GM23338 (cell line): Measurements from ENCODE around the gene FANCG. TPM values are rescaled to one million over a fixed set of nuclear protein-coding genes. Genes with fewer than 3 reads are reported as not detected.

Source experiments
- ATAC-seq: fragments of 200-7000 bp; cut with Tn5 transposase; 3 replicates; pipeline ENCODE4 v1.9.1; 2020
- DNase-seq: peaks from one replicate; pipeline ENCODE4 v3.0.0-alpha.2; 2015; ENCODE audit warnings: low spot score
- H2AFZ ChIP-seq: fragments of 200-600 bp; sonication (generic); 2 replicates; pipeline ENCODE4 v1.8.0; 2016; ENCODE audit warnings: antibody characterized with exemption, mild to moderate bottlenecking, moderate library complexity
- H3F3A ChIP-seq: fragments of 200-600 bp; sonication (generic); replicated peaks from 2 replicates; pipeline ENCODE4 v1.8.0; 2017; ENCODE audit warnings: antibody characterized with exemption, mixed run types, low read depth
- H3K27ac ChIP-seq: fragments of 200-600 bp; sonication (generic); 2 replicates; pipeline ENCODE4 v1.6.1; 2016; ENCODE audit warnings: low read depth
- H3K27me3 ChIP-seq: fragments of 200-600 bp; sonication (generic); 2 replicates; pipeline ENCODE4 v1.8.0; 2016; ENCODE audit warnings: mild to moderate bottlenecking, mixed run types, moderate library complexity; ENCODE audit not compliant: insufficient read depth
- H3K36me3 ChIP-seq: fragments of 200-600 bp; sonication (generic); 2 replicates; pipeline ENCODE4 v1.8.0; 2016; ENCODE audit warnings: mild to moderate bottlenecking; ENCODE audit not compliant: insufficient read depth
- H3K4me1 ChIP-seq: fragments of 200-600 bp; sonication (generic); 2 replicates; pipeline ENCODE4 v1.8.0; 2016; ENCODE audit warnings: mild to moderate bottlenecking, moderate library complexity; ENCODE audit not compliant: insufficient read depth
- H3K4me2 ChIP-seq: fragments of 200-600 bp; sonication (generic); 2 replicates; pipeline ENCODE4 v1.7.1; 2017; ENCODE audit warnings: mixed run types
- H3K4me3 ChIP-seq: fragments of 200-600 bp; sonication (generic); 2 replicates; pipeline ENCODE4 v1.6.1; 2016; ENCODE audit warnings: mixed run types
- H3K79me2 ChIP-seq: fragments of 200-600 bp; sonication (generic); replicated peaks from 2 replicates; pipeline ENCODE4 v1.8.0; 2017; ENCODE audit warnings: mild to moderate bottlenecking; ENCODE audit not compliant: insufficient read depth
- H3K9me2 ChIP-seq: fragments of 200-600 bp; sonication (generic); 2 replicates; pipeline ENCODE4 v1.8.0; 2017; ENCODE audit not compliant: insufficient read depth
- H4K20me1 ChIP-seq: fragments of 200-600 bp; sonication (generic); replicated peaks from 2 replicates; pipeline ENCODE4 v1.8.0; 2017; ENCODE audit warnings: mild to moderate bottlenecking; ENCODE audit not compliant: insufficient read depth
- H3K27ac Mint-ChIP-seq: 2 replicates; pipeline ENCODE4 v1.8.0; 2020; ENCODE audit warnings: inconsistent platforms, mild to moderate bottlenecking, moderate library complexity, mixed read lengths
- H3K27me3 Mint-ChIP-seq: 3 replicates; pipeline ENCODE4 v1.8.0; 2022; ENCODE audit warnings: low read depth, mild to moderate bottlenecking, moderate library complexity, mixed read lengths, inconsistent platforms; ENCODE audit not compliant: insufficient read depth, poor library complexity
- H3K36me3 Mint-ChIP-seq: 3 replicates; pipeline ENCODE4 v1.8.0; 2021; ENCODE audit warnings: low read depth, mild to moderate bottlenecking, inconsistent platforms, moderate library complexity, mixed read lengths
- H3K4me1 Mint-ChIP-seq: 3 replicates; pipeline ENCODE4 v1.8.0; 2020; ENCODE audit warnings: mild to moderate bottlenecking, inconsistent platforms, mixed read lengths
- H3K4me3 Mint-ChIP-seq: 3 replicates; pipeline ENCODE4 v1.8.0; 2021; ENCODE audit warnings: moderate library complexity, mild to moderate bottlenecking, inconsistent platforms, mixed read lengths
- H3K9me3 Mint-ChIP-seq: 3 replicates; pipeline ENCODE4 v1.8.0; 2020; ENCODE audit warnings: moderate library complexity, mild to moderate bottlenecking, inconsistent platforms, mixed read lengths
- CREB1 ChIP-seq: fragments of 250-450 bp; sonication (Bioruptor Pico); IDR thresholded peaks from 2 replicates; pipeline ENCODE4 v1.5.0; 2020; ENCODE audit warnings: low read depth, mild to moderate bottlenecking, moderate library complexity
- CTCF ChIP-seq, 2 experiments: fragments of 200-600 bp in 1 of 2; sonication (generic) in 1 of 2; conservative IDR thresholded peaks; 2 replicates each; pipeline versions ENCODE4 v1.5.1 to v1.6.1; 2016 to 2017; ENCODE audit warnings: antibody characterized with exemption in 2 of 2, low read depth in 2 of 2, mild to moderate bottlenecking in 2 of 2, moderate library complexity in 1 of 2
- ETS1 ChIP-seq: IDR thresholded peaks from 2 replicates; pipeline ENCODE4 v1.6.1; 2016; ENCODE audit warnings: antibody characterized with exemption
- EZH2 ChIP-seq: fragments of 200-600 bp; sonication (generic); IDR thresholded peaks from one replicate; pipeline ENCODE4 v1.8.0; 2017; ENCODE audit warnings: antibody characterized with exemption, mild to moderate bottlenecking, low read depth; ENCODE audit not compliant: unreplicated experiment
- EZH2phosphoT487 ChIP-seq: fragments of 200-600 bp; sonication (generic); IDR thresholded peaks from one replicate; pipeline ENCODE4 v1.8.1; 2018; ENCODE audit warnings: antibody characterized with exemption; ENCODE audit not compliant: unreplicated experiment
- JUNB ChIP-seq: IDR thresholded peaks from one replicate; pipeline ENCODE4 v1.6.1; 2016; ENCODE audit warnings: antibody characterized with exemption; ENCODE audit not compliant: unreplicated experiment
- NANOG ChIP-seq: IDR thresholded peaks from 2 replicates; pipeline ENCODE4 v1.6.1; 2016; ENCODE audit warnings: antibody characterized with exemption, borderline replicate concordance
- POLR2AphosphoS5 ChIP-seq: IDR thresholded peaks from 2 replicates; pipeline ENCODE4 v1.6.1; 2016; ENCODE audit warnings: antibody characterized with exemption, low read depth
- REST ChIP-seq: IDR thresholded peaks from one replicate; pipeline ENCODE4 v1.6.1; 2018; ENCODE audit warnings: antibody characterized with exemption; ENCODE audit not compliant: unreplicated experiment
- STAT1 ChIP-seq: IDR thresholded peaks from one replicate; pipeline ENCODE4 v1.6.1; 2016; ENCODE audit warnings: antibody characterized with exemption; ENCODE audit not compliant: unreplicated experiment
- ZNF114 ChIP-seq: fragments of 250-450 bp; sonication (Bioruptor Pico); IDR thresholded peaks from 2 replicates; pipeline ENCODE4 v1.5.0; 2020; ENCODE audit warnings: mild to moderate bottlenecking, moderate library complexity
- ZNF331 ChIP-seq: fragments of 250-450 bp; sonication (Bioruptor Pico); IDR thresholded peaks from 2 replicates; pipeline ENCODE4 v1.5.0; 2020; ENCODE audit warnings: low read depth, mild to moderate bottlenecking, moderate library complexity
- ZNF462 ChIP-seq: fragments of 250-450 bp; sonication (Bioruptor Pico); IDR thresholded peaks from 2 replicates; pipeline ENCODE4 v1.5.0; 2020; ENCODE audit warnings: mild to moderate bottlenecking, moderate library complexity
- polyA plus RNA-seq: library from polyadenylated mRNA; unstranded; fragments of >200 nt; fragmentation: Nextera tagmentation; extraction: Ambion mirVana; gene quantifications from 2 replicates; pipeline ENCODE4 v1.2.1, GENCODE V29; 2016
- total RNA-seq: library from RNA; depleted of rRNA; stranded (reverse); fragments of >200 nt; shearing (Covaris generic); gene quantifications from 2 replicates; pipeline ENCODE4 v1.2.3, GENCODE V29; 2014

Gene FANCG
- total and polyA plus RNA-seq, 2 experiments from 2014 or later = 53.8 to 56.2 TPM

- no peak overlapping the region for H3K27ac Mint-ChIP-seq
- H3K27me3 Mint-ChIP-seq = peaks cover 11% of the 10 kb centered on the region
These were observed 5.6 kb downstream of the FANCG start for GRCh38 chr9:35074141-35074540.

More at GRCh38 chr9:35074141-35074540, 5.6 kb downstream of the FANCG start:
- Histone ChIP-seq H3F3A (peaks cover 7% of the 10 kb centered on the region), H2AFZ (no peak overlapping the region), H3K79me2 (peaks cover 48% of the 10 kb centered on the region), H3K9me2 (no peaks in the 10 kb centered on the region), H3K36me3 (peaks cover 3% of the 10 kb centered on the region; the same call in 1 of the 2 replicates), H3K27me3 (no peaks in the 10 kb centered on the region), H3K27ac (no peak overlapping the region), H3K4me3 (no peak overlapping the region), H3K4me2 (no peak overlapping the region), H3K4me1 (peaks cover 22% of the 10 kb centered on the region), H4K20me1 (peaks cover 22% of the 10 kb centered on the region)
- 0 out of 3 replicates have a peak, but pooled peaks cover 2% of the 10 kb centered on the region for H3K9me3 Mint-ChIP-seq
- ATAC-seq (no peak), DNase-seq (no peak)
- H3K4me3 Mint-ChIP-seq = no peak overlapping the region; the same call in 2 of the 3 replicates
- peaks cover 72% of the 10 kb centered on the region for H3K36me3 Mint-ChIP-seq
- TF ChIP-seq ZNF114 (CRISPR knock-in tag) = no peak
- no peak for TF ChIP-seq EZH2phosphoT487
- no peak for TF ChIP-seq EZH2
- no peak for TF ChIP-seq POLR2AphosphoS5
- no peak for TF ChIP-seq REST
- TF ChIP-seq ZNF331 (CRISPR knock-in tag) = no peak
- TF ChIP-seq CTCF (conservative IDR thresholded peaks at IDR 0.05; ENCODE audit: low read depth in 2 of 2) = no peak
- no peak for TF ChIP-seq ZNF462 (CRISPR knock-in tag)
- TF ChIP-seq NANOG = no peak
- no peak for TF ChIP-seq ETS1
- TF ChIP-seq STAT1 = no peak
- no peak for TF ChIP-seq JUNB
- TF ChIP-seq CREB1 = no peak
- peaks cover 34% of the 10 kb centered on the region for H3K4me1 Mint-ChIP-seq
